GM13977 (cell line): ENCODE data around the gene LAIR1.
"Not testable (repeated sequence)": the region's sequence is repeated elsewhere in the genome, so short reads cannot be mapped to it uniquely, and the experiment has no call there.

Experiments
- DNase-seq: peaks from one replicate; pipeline ENCODE4 v3.0.0; 2012; ENCODE audit warnings: low spot score
- CTCF ChIP-seq: IDR thresholded peaks from 2 replicates; pipeline ENCODE4 v1.5.1; 2012; ENCODE audit warnings: mild to moderate bottlenecking, control low read depth; ENCODE audit not compliant: insufficient read depth; ENCODE audit errors: extremely low read depth, missing control alignments
- in situ Hi-C: fragments of 300-500 bp; cut with MboI; formaldehyde crosslinking; loops from one replicate; pipeline ENCODE4 v1.12.0; 2022; ENCODE audit warnings: low sequenced_read_pairs, low pct_unique_long_range_greater_than_20kb, mixed read lengths, inconsistent platforms; ENCODE audit not compliant: unreplicated experiment

Gene LAIR1

GRCh38 chr19:54369082-54369687 lies 4.5 kb upstream of the LAIR1 start:
- TF ChIP-seq CTCF, result no peak
- DNase-seq, result no peak
- in situ Hi-C loops, result no loop called here

GRCh38 chr19:54366811-54367210 lies 2.1 kb upstream of the LAIR1 start:
- DNase-seq, result no peak
- in situ Hi-C loops, result no loop called here
- TF ChIP-seq CTCF, result no peak

GRCh38 chr19:54365798-54366197 lies 1.1 kb upstream of the LAIR1 start:
- in situ Hi-C loops, DNase-seq: not testable (repeated sequence)

- DNase-seq, result not testable (repeated sequence)
These were observed 2.9 kb downstream of the LAIR1 start for GRCh38 chr19:54361680-54362422.

GRCh38 chr19:54359149-54359820 lies 5.4 kb downstream of the LAIR1 start:
- TF ChIP-seq CTCF, result peak; percentile 46
- DNase-seq, in situ Hi-C loops: not testable (repeated sequence)

More at GRCh38 chr19:54361680-54362422, 2.9 kb downstream of the LAIR1 start:
- in situ Hi-C loops, result not testable (repeated sequence)

GRCh38 chr19:54357381-54357780 lies 7.3 kb downstream of the LAIR1 start:
- DNase-seq, result no peak
- in situ Hi-C loops, result no loop called here
- TF ChIP-seq CTCF, result no peak

- no peak for DNase-seq
- no peak for TF ChIP-seq CTCF
- in situ Hi-C loops, result no loop called here
These were observed 8.2 kb downstream of the LAIR1 start for GRCh38 chr19:54356444-54357056.
